HG02571 (cell line): ENCODE results near the gene HIVEP2.

Experiments
- ATAC-seq: cut with Tn5 transposase; IDR thresholded peaks from one replicate; pipeline ENCODE4 v1.9.1; 2021; ENCODE audit warnings: mild to moderate bottlenecking, moderate library complexity; ENCODE audit not compliant: unreplicated experiment

The HIVEP2 gene

GRCh38 chr6:142918339-142919042, 26.5 kb downstream of the HIVEP2 start:
- no peak for ATAC-seq

GRCh38 chr6:142916881-142917280, 28.1 kb downstream of the HIVEP2 start:
- ATAC-seq = no peak

GRCh38 chr6:142914937-142915697, 29.9 kb downstream of the HIVEP2 start:
- ATAC-seq = no peak

GRCh38 chr6:142914369-142914768, 30.6 kb downstream of the HIVEP2 start:
- no peak for ATAC-seq

- peak; percentile 94 for ATAC-seq
Observed at GRCh38 chr6:142913511-142914047, 31.4 kb downstream of the HIVEP2 start.

- ATAC-seq = peak; percentile 52
Observed at GRCh38 chr6:142913036-142913510, 31.9 kb downstream of the HIVEP2 start.

- ATAC-seq = no peak
Observed at GRCh38 chr6:142912125-142912524, 32.9 kb downstream of the HIVEP2 start.

- ATAC-seq = no peak
Observed at GRCh38 chr6:142911430-142911829, 33.5 kb downstream of the HIVEP2 start.

GRCh38 chr6:142909686-142910085, 35.3 kb downstream of the HIVEP2 start:
- ATAC-seq = no peak

GRCh38 chr6:142908235-142908634, 36.7 kb downstream of the HIVEP2 start:
- no peak for ATAC-seq

GRCh38 chr6:142907544-142907943, 37.4 kb downstream of the HIVEP2 start:
- peak; percentile 2 for ATAC-seq

- peak; percentile 61 for ATAC-seq
Observed at GRCh38 chr6:142906945-142907470, 38.0 kb downstream of the HIVEP2 start.

- ATAC-seq = no peak
Observed at GRCh38 chr6:142903812-142904211, 41.2 kb downstream of the HIVEP2 start.

GRCh38 chr6:142902636-142903053, 42.3 kb downstream of the HIVEP2 start:
- peak; percentile 77 for ATAC-seq

- no peak for ATAC-seq
Observed at GRCh38 chr6:142901611-142902010, 43.4 kb downstream of the HIVEP2 start.

GRCh38 chr6:142900227-142900971, 44.6 kb downstream of the HIVEP2 start:
- no peak for ATAC-seq

- ATAC-seq = no peak
Observed at GRCh38 chr6:142898927-142899895, 45.8 kb downstream of the HIVEP2 start.

- no peak for ATAC-seq
Observed at GRCh38 chr6:142897659-142898058, 47.3 kb downstream of the HIVEP2 start.

- ATAC-seq = no peak
Observed at GRCh38 chr6:142896732-142897131, 48.2 kb downstream of the HIVEP2 start.

GRCh38 chr6:142893088-142893487, 51.9 kb downstream of the HIVEP2 start:
- no peak for ATAC-seq
